Measurements from ENCODE around the gene AGPAT2. TPM values are rescaled to one million over a fixed set of nuclear protein-coding genes. Genes with fewer than 3 reads are reported as not detected.
A peak's percentile ranks its signal among the peaks of the same experiment; 100 is the strongest.

The AGPAT2 gene
- total RNA-seq, 1 donor from 2014 or later: 53.8 TPM

DNA sequence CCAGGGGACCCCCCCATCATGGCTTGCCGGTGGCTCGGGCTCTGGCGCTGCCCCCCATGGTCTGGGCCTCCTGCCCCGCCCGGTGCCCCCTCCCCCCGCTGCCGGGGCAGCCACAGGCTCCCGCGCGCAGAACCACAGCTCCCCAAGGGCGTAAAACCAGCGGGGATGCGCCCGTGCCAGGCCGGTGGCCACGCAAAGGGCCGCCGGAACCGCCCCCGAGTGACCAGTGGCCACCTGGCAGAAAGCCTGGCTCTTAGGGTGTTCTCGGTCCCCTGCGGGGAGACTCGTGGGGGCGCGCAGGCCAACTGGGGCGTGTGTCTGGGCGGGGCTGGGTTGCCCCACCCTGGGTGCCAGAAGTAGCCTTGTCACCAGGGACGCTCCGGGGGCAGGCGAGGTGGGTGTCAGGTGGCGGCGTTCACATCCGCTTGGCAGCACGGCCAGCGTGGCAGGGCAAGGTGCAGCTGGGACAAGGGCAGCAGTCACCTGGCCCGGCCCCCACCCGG, 515 bp upstream of the AGPAT2 start:
- DNase-seq (ENCODE audit: low read depth): no peak

DNA sequence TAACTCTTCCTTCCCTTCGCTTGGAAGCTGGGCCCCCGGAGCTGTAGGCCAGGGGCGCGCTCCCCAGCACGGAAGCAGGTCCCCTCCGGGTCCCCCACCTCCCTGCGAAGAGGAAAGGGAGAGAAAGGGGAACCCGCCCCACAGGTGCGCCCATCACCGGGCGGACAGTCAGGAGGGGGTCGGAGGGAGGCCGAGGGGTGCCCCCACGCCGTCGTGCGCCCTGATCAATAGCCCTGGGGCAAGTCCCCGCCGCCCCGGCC, 793 bp downstream of the AGPAT2 start:
- DNase-seq (ENCODE audit: low read depth): no peak

GRCh38 chr9:136685790-136686533, 1.3 kb downstream of the AGPAT2 start:
- DNase-seq (ENCODE audit: low read depth): no peak

GRCh38 chr9:136685216-136685615, 2.0 kb downstream of the AGPAT2 start:
- DNase-seq (ENCODE audit: low read depth): no peak

GRCh38 chr9:136684799-136685198, 2.5 kb downstream of the AGPAT2 start:
- DNase-seq (ENCODE audit: low read depth): no peak

DNA sequence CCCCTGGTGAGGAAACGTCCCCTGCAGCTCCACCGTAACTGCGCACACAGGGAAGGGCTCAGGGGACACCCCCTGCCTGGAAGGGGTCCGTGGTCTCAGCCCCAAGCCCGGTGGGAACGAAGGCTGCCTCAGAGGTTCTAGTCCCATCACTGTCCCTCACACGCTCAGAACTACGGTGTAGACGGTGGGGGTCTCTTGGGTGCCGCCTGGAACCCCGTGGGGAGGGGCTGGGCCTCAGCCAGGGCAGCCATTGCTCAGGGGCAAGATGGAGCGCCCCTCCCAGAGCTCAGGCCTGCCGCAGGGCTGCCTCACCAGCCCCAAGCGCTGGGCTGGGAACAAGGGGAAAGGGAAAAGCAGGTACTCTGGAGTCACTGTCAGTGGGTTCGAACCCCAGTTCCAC, 2.9 kb downstream of the AGPAT2 start:
- no peak for DNase-seq (ENCODE audit: low read depth)

- no peak for DNase-seq (ENCODE audit: low read depth)
Observed at GRCh38 chr9:136683755-136684154, 3.5 kb downstream of the AGPAT2 start.

DNA sequence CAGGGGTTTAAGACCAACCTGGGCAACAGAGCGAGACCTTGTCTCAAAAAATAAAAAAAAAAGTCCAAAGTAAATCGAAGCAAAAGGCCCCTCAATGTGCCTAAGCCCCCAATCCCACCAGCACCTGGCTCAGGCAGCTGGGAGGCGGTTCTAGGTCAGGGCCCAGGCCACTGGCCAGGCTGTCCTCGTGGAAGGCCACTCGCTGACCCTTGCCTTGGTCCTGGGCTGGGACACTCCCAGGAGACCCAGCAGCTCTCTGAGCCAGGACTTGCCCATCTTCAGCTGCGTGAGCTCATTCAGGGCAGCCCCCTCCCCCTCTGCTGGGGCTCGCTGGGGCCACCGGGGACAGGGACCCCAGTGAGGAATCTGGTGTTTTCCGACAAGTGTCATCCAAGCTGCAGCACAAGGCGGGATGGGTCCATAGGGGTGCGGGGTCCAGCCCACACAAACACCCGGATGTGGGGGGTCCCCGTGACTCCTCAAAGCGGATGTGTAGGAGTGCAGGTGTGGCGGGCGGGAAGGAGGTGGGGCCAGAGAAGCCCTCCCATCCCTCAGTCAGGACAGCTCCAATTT, 4.0 kb downstream of the AGPAT2 start:
- DNase-seq (ENCODE audit: low read depth): no peak

GRCh38 chr9:136682710-136683109, 4.5 kb downstream of the AGPAT2 start:
- DNase-seq (ENCODE audit: low read depth): no peak

- no peak for DNase-seq (ENCODE audit: low read depth)
Observed at GRCh38 chr9:136681945-136682699, 5.1 kb downstream of the AGPAT2 start.

DNA sequence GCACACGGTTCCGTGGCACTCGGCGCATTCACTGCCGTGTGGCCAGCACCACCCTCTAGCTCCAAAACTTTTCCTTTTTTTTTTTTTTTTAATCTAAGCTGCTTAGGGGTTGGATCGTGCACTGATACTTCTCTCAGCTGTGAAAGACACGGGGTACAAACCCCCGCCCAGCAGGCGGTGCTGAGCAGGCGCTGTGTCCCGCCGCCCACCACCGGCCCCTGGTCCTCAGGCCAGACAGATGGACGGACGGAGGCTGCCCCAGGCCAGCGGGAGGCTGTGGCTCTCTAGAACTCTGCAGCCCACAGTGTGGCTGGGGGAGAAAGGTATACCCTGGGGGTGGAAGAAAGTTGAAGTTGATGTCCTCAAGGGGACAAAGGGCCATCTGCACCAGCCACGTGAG, 6.2 kb downstream of the AGPAT2 start:
- no peak for DNase-seq (ENCODE audit: low read depth)

GRCh38 chr9:136679431-136679941, 7.8 kb downstream of the AGPAT2 start:
- no peak for DNase-seq (ENCODE audit: low read depth)

DNA sequence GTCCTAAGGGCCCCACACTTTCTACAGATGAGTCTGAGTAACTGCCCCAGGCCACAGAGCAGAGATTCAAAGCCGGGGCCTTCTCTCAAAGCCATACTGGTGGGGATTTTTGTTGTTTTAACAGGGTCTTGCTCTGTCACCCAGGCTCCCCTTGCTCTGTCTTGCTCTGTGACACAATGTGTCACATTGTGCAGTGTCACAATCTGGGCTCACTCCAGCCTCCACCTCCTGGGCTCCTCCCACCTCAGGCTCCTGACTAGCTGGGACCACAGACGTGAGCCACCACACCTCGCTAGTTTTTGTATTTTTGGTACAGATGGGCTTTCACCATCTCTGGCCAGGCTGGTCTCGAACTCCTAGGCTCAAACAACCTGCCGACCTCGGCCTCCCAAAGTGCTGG, 8.6 kb downstream of the AGPAT2 start:
- DNase-seq (ENCODE audit: low read depth): no peak

- no peak for DNase-seq (ENCODE audit: low read depth)
Observed at GRCh38 chr9:136678034-136678433, 9.2 kb downstream of the AGPAT2 start.

DNA sequence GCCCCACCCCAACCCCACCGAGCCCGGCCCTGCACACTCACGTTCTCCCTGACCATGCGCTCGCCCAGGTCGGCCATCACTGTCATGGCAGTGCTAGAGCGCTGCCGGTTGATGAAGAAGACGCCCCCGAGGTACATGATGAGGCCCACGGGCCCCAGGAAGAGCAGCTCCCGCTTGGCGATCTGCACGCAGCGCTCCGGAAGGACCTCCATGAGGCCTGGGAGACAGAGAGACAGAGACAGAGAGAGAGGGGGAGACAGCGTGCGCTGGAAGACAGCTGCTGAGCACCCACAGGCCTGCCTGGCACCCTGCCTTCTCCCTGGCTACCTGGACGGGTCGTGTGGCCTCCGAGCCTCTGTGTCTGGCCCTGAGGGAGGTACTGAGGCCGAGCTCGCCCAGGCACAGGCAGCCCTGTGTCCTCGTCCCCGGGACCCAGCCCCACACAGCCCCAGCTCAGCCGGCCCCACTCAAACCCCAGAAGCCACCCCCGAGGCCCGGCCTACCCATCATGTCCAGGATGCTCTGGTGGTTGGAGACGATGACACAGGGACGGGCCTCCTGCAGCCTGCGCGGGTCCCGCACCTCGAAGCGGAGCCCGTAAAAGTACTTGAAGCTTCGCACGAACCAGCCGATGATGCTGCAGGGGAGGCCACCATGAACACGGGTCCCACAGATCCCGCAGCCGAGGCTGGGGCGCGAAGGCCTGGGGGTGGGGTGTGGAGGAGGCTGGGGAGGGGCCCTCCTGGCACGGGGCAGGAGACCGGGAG, 10.2 kb downstream of the AGPAT2 start:
- DNase-seq (ENCODE audit: low read depth): no peak

- no peak for DNase-seq (ENCODE audit: low read depth)
Observed at GRCh38 chr9:136676297-136676794, 10.9 kb downstream of the AGPAT2 start.

GRCh38 chr9:136675477-136676296, 11.6 kb downstream of the AGPAT2 start:
- DNase-seq (ENCODE audit: low read depth): no peak

DNA sequence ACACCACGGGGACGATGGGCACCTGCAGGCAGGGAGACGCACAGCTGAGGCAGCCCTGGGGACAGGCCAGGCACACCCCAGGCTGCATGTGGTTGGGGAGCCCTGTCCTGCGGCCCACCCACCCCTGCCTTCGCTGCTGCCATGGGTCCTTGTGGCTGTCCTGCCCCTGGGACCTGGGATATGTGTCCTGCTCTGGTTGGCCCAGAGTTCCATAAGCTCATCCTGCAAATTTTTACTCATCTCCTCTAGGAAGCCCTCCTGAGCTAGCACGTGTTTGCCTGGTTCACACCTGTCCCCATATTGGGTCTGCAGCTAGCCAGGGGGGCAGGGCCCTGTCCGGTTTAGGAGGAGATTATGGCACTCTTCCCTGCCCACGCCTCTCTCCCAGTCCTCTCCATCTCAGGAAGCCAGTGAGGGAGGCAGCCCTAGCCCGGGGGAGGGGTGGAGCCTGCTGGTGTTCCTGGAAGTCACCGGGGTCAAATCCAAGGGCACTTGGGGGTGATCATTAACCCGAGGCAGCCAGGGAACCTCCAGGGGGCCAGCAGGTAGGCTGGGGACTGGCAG, 12.4 kb downstream of the AGPAT2 start:
- peak; percentile 33 for DNase-seq (ENCODE audit: low read depth)

DNA sequence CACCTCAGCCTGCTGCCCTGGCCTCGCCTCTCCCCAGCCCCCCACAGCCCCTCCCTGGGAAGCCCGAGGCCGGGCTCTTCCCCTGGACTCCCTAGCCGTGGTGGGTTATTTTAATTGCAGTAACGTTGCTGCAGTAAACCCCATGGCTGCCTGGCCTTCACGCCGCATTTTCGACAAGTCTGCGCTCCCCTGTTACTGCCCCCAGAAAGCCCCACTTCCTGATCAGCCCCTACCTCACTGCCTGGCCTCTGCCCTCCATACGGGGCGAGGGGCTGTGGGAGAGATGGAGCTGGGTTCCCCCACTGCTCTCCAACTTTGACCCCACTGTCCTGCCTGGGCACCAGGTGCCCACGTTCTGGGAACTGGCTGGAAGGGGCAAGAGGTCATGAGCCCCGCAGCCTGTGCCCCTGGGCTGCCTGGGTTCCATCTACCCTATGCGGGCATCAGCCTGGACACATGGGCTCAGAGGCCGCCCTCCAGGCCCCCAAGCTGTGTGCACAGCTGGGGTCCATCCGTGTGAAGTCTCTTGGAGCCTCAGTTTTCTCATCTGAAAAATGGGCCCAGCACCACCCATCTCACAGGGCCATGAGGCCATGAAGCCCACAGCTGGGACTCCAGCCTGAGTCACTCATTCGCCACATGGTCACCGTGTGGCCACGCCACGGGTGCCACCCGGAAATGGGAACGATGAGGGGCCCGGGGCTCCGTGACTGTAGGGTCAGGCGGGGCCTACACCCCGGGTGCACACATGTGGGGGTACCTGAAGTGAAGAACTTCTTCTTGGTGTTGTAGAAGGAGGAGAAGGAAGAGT, 13.1 kb downstream of the AGPAT2 start:
- DNase-seq (ENCODE audit: low read depth): no peak

All from renal cortical epithelial cell (primary cell).